ENCODE data around the gene GPR35.

DNA sequence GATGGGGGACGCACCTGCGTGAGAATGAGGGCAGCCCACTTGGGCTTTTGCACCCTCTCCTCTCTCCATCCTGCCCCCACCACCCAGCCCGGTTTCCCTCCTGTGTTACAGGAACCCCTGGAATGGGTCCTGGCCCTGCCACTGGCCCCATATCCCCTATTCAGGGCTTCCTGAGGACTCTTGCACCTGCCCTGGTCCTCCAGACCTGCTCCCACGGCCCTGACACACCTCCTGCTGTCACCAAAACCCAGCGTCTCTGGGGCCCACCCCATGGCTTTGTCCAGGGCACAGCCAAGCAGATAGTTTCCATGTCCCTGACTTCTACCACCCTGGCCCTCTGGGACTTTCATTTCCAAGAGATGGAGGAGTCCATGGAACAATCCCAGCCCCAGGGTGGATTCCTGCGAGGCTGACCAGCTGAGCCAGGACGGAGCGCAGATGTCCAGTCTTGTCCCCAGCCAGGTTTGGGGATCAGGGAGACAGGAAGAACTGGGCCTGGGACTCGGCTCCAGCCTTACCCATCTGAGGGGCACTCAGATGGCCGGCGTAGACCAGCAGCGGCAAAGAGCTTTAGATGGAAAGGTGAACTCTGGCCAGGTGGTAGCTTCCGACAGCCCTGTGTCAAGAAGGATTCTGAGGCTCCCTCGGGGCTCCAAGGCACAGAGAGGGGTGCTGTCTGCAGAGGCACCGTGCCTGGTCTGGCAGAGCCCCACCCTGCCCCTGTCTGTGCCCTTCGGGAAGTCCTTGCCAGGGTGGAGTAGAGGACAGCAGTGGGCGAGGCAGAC lies 12.0 kb downstream of the GPR35 start:
- TF ChIP-seq NFE2L1 (CRISPR knock-in tag; IDR thresholded peaks at IDR 0.05) (no peak), FOXJ3 (CRISPR knock-in tag; IDR thresholded peaks at IDR 0.05; ENCODE audit: borderline replicate concordance) (no peak), TEAD1 (CRISPR knock-in tag; IDR thresholded peaks at IDR 0.05) (no peak), CREB1 (CRISPR knock-in tag; IDR thresholded peaks at IDR 0.05) (no peak), ETV6 (CRISPR knock-in tag; IDR thresholded peaks at IDR 0.05) (no peak), TEAD4 (CRISPR knock-in tag; IDR thresholded peaks at IDR 0.05) (no peak), ZNF423 (CRISPR knock-in tag; IDR thresholded peaks at IDR 0.05) (no peak)
- TF ChIP-seq, protein P1, sequence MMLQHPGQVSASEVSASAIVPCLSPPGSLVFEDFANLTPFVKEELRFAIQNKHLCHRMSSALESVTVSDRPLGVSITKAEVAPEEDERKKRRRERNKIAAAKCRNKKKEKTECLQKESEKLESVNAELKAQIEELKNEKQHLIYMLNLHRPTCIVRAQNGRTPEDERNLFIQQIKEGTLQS (CRISPR knock-in tag; conservative IDR thresholded peaks at IDR 0.05): no peak
